ENCODE measurements around the gene EIF4EBP2.
A peak's percentile ranks its signal among the peaks of the same experiment; 100 is the strongest.

Gene EIF4EBP2

DNA sequence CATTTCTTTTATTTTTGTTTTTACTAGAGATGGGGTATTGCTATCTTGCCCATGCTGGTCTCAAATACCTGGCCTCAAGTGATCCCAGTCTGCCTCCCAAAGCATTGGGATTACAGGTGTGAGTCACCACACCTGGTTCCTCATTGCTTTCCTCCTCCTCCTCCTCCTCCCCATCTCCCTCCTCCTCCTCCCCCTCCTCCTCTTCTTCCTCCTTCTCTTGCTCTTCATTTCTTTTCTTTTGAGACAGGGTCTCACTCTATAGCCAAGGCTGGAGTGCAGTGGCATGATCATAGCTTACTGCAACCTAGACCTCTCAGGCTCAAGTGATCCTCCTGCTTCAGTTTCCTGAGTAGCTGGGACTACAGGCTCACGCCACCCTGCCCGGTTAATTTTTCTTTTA is 43.7 kb upstream of the EIF4EBP2 start:
- no peak for DNase-seq (ENCODE audit: low read depth)
- TF ChIP-seq, protein P1, sequence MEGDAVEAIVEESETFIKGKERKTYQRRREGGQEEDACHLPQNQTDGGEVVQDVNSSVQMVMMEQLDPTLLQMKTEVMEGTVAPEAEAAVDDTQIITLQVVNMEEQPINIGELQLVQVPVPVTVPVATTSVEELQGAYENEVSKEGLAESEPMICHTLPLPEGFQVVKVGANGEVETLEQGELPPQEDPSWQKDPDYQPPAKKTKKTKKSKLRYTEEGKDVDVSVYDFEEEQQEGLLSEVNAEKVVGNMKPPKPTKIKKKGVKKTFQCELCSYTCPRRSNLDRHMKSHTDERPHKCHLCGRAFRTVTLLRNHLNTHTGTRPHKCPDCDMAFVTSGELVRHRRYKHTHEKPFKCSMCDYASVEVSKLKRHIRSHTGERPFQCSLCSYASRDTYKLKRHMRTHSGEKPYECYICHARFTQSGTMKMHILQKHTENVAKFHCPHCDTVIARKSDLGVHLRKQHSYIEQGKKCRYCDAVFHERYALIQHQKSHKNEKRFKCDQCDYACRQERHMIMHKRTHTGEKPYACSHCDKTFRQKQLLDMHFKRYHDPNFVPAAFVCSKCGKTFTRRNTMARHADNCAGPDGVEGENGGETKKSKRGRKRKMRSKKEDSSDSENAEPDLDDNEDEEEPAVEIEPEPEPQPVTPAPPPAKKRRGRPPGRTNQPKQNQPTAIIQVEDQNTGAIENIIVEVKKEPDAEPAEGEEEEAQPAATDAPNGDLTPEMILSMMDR (IDR thresholded peaks at IDR 0.05; ENCODE audit: control insufficient read depth, extremely low read depth, insufficient read depth): no peak

DNA sequence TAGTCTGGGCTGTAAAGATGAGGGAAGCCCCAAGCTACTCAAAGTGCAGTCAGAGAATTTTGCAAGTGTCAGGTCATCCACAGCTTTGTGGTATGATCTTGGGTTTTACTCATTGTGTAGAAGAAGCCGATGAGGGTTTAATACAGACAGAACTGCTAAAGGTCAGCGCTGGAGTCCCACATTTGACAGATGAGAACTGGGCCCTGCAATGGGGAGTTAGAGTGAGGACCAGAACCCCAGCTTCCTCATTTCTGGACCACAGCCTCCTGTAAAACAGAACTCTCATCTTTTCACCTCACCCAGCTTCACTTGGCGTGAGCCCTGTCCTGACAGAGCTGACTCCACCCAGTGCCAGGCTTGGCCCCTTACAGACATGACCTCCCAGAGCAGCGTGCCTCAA is 41.6 kb upstream of the EIF4EBP2 start:
- TF ChIP-seq, protein P1 (IDR thresholded peaks at IDR 0.05; ENCODE audit: control insufficient read depth, extremely low read depth, insufficient read depth): no peak
- no peak for DNase-seq (ENCODE audit: low read depth)
- H3K4me3 ChIP-seq (ENCODE audit: low read depth, low read length): no peak overlapping the region

More for the DNA sequence above, 43.7 kb upstream of the EIF4EBP2 start:
- no peak overlapping the region for H3K4me3 ChIP-seq (ENCODE audit: low read depth, low read length)

DNA sequence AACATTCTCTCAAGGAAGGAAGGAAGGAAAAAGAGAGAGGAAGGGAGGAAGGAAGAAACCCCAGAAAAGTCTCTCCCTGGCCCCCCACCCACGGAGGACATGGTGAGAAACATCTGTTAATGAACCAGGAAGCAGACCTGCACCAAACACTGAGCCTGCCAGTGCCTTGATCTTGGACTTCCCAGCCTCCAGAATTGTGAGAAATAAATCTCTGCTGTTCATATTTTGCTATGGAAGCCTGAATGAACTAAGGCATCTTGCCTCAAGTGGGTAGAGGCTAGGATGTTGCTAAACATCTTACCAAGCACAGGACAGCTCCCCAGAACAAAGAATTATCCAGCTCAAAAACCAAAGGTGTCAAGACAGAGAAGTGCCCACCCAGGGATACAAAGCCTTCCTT is 40.7 kb upstream of the EIF4EBP2 start:
- no peak overlapping the region for H3K4me3 ChIP-seq (ENCODE audit: low read depth, low read length)
- TF ChIP-seq, protein P1 (IDR thresholded peaks at IDR 0.05; ENCODE audit: control insufficient read depth, extremely low read depth, insufficient read depth): no peak
- no peak for DNase-seq (ENCODE audit: low read depth)

DNA sequence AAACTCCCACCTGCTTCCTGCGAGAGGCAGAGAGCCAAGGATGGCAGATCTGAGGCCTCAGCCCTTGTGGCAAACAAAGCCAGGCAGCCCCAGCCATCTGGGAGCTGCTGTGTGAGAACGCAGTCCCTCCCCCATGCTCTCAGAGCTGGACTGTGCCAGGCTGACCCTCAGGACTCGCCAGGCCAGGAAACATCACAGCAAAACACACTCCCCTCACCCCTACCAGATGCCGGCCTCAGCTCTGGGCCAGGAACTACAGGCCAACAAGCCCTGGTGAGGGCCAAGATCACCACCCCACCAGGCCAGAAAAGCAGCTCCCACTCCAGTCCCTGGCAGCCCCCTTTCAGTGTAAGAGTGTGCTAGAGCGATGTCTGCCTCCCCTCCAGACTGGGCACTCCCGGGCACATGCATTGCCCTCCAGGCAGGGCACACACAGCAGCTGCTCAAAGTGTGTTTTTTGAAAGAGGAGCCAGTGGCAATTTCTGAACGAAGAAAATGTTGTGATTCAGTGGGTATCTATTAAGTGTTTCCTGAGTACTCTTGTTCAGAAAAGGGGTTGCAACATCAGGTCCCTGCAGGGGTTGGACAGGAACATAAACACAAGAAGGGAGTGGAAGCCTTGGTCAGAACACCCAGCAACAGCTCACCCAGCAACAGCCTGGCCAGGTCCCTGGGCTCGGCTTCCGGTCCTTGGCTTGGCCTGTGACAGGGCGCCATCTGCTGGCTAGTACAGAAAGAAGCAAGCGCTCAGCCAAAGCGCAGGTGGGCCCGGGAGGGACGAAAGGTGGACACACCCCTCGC is 39.8 kb upstream of the EIF4EBP2 start:
- TF ChIP-seq, protein P1 (IDR thresholded peaks at IDR 0.05; ENCODE audit: control insufficient read depth, extremely low read depth, insufficient read depth): peak; percentile 93
- no peak overlapping the region for H3K4me3 ChIP-seq (ENCODE audit: low read depth, low read length)
- DNase-seq (ENCODE audit: low read depth): peak; percentile 70

DNA sequence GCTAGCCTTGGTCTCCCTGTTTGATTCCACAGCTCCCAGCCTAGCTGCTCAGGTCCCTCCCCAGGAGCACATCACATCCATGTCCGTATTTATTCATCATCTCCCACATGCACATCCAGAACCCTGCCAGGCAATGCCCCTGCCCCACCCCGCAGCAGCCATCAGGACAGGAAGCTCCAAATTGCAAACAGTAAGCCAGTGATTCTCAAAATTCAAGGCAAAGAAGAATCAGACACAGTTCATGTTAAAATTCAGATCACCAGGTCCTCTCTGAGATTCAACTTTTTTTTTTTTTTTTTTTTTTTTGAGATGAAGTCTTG is 39.2 kb upstream of the EIF4EBP2 start:
- H3K4me3 ChIP-seq (ENCODE audit: low read depth, low read length): no peak overlapping the region
- no peak for DNase-seq (ENCODE audit: low read depth)
- TF ChIP-seq, protein P1 (IDR thresholded peaks at IDR 0.05; ENCODE audit: control insufficient read depth, extremely low read depth, insufficient read depth): no peak

DNA sequence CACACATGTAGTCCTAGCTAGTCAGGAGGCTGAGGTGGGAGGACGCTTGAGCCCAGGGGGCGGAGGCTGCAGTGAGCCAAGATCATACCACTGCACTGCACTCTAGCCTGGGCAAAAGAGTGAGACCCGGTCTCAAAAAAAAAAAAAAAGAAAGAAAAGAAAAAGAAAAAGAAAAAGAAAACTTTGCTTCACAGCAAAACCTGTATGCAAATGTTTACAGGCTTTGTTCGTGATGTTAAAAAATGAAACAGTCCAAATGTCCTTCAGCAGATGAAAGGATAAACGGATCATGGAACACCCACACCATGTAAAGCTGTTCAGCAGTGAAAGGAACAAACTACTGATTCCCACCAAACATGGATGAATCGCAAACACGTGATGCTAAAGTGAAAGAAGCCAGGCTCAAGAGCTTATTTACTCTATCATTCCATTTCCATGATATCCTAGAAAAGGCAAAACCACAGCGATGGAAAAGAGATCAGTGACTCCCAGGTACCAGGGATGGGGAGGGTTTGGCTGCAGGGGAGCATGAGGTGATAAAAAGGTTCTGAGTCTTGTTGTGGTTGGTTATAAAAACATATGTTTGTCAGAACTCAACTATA is 36.6 kb upstream of the EIF4EBP2 start:
- no peak for DNase-seq (ENCODE audit: low read depth)
- TF ChIP-seq, protein P1 (IDR thresholded peaks at IDR 0.05; ENCODE audit: control insufficient read depth, extremely low read depth, insufficient read depth): no peak
- H3K4me3 ChIP-seq (ENCODE audit: low read depth, low read length): no peak overlapping the region

All from LNCaP clone FGC (cell line).